ENCODE data around the gene VPS25. TPM values are rescaled to one million over a fixed set of nuclear protein-coding genes. Genes with fewer than 3 reads are reported as not detected.
"Not testable (repeated sequence)": the region's sequence is repeated elsewhere in the genome, so short reads cannot be mapped to it uniquely, and the experiment has no call there.

Gene VPS25
- total RNA-seq, result 33.2 TPM
- long read RNA-seq, transcript VPS25-201 (6 exons, 1,101 nt), result major isoform, 24 of 25 reads
- long read RNA-seq, partial matches to known transcripts, result 0 of 25 reads
- long read RNA-seq, other reads (novel, unspliced or antisense), result 0 of 25 reads

- intact Hi-C loops (cut with DNase I), result loop anchor here (10.0 kb wide), 1 partner anchor 51 kb away; the partner anchor contains the start of gene BECN1
- DNase-seq (ENCODE audit: missing footprints), result peak; percentile 85
These were observed at the start of gene VPS25 for GRCh38 chr17:42773290-42774035. Gene VPS25 (plus strand): TSS chr17:42773449. CDS start chr17:42773476, 27 bp downstream.

GRCh38 chr17:42723636-42724035 is 49.6 kb upstream of the VPS25 start:
- ATAC-seq (no peak), DNase-seq (ENCODE audit: missing footprints) (no peak)
- intact Hi-C loops (cut with DNase I), result no loop called here

More at GRCh38 chr17:42773290-42774035, at the start of gene VPS25:
- peak; percentile 93 for ATAC-seq

GRCh38 chr17:42725143-42725542 is 48.1 kb upstream of the VPS25 start:
- intact Hi-C loops (cut with DNase I), result no loop called here
- ATAC-seq (no peak), DNase-seq (ENCODE audit: missing footprints) (no peak)

- intact Hi-C loops (cut with DNase I), result no loop called here
- DNase-seq (ENCODE audit: missing footprints), result no peak
- ATAC-seq, result no peak
These were observed 32.5 kb upstream of the VPS25 start for GRCh38 chr17:42740699-42741098.

- intact Hi-C loops (cut with DNase I); ATAC-seq; DNase-seq (ENCODE audit: missing footprints): not testable (repeated sequence)
These were observed 30.3 kb upstream of the VPS25 start for GRCh38 chr17:42742916-42743315.

GRCh38 chr17:42743595-42744282 is 29.5 kb upstream of the VPS25 start:
- intact Hi-C loops (cut with DNase I), result loop anchor here (1.0 kb wide), 1 partner anchor 20 kb away; no protein-coding TSS in a partner anchor
- no peak for DNase-seq (ENCODE audit: missing footprints)
- ATAC-seq, result no peak

GRCh38 chr17:42744283-42744805 is 28.9 kb upstream of the VPS25 start:
- ATAC-seq, result peak; percentile 90
- intact Hi-C loops (cut with DNase I), result loop anchor here (1.0 kb wide), 1 partner anchor 19 kb away; no protein-coding TSS in a partner anchor
- DNase-seq (ENCODE audit: missing footprints), result peak; percentile 86

- ATAC-seq (peak; percentile 97), DNase-seq (ENCODE audit: missing footprints) (peak; percentile 95)
- intact Hi-C loops (cut with DNase I), result loop anchor here (1.0 kb wide), 1 partner anchor 18 kb away; no protein-coding TSS in a partner anchor
These were observed 28.2 kb upstream of the VPS25 start, which contains the start of gene EZH1 for GRCh38 chr17:42744806-42745617. Gene EZH1 (minus strand): TSS chr17:42745040. CDS start chr17:42728941, 16,099 bp downstream.

GRCh38 chr17:42748202-42748907 is 24.9 kb upstream of the VPS25 start:
- ATAC-seq (no peak), DNase-seq (ENCODE audit: missing footprints) (peak; percentile 62)
- intact Hi-C loops (cut with DNase I), result no loop called here

GRCh38 chr17:42748908-42749798 is 24.1 kb upstream of the VPS25 start:
- intact Hi-C loops (cut with DNase I), result no loop called here
- no peak for ATAC-seq
- DNase-seq (ENCODE audit: missing footprints), result peak; percentile 59

- no peak for ATAC-seq
- no peak for DNase-seq (ENCODE audit: missing footprints)
- intact Hi-C loops (cut with DNase I), result no loop called here
These were observed 22.4 kb upstream of the VPS25 start for GRCh38 chr17:42750739-42751344.

GRCh38 chr17:42751628-42752027 is 21.6 kb upstream of the VPS25 start:
- no peak for DNase-seq (ENCODE audit: missing footprints)
- intact Hi-C loops (cut with DNase I), result no loop called here

GRCh38 chr17:42754782-42755181 is 18.5 kb upstream of the VPS25 start:
- no peak for DNase-seq (ENCODE audit: missing footprints)
- intact Hi-C loops (cut with DNase I), result no loop called here
- ATAC-seq, result peak; percentile 91

More at GRCh38 chr17:42751628-42752027, 21.6 kb upstream of the VPS25 start:
- no peak for ATAC-seq

GRCh38 chr17:42759982-42760651 is 13.1 kb upstream of the VPS25 start:
- ATAC-seq, result no peak
- intact Hi-C loops (cut with DNase I), result loop anchor here (5.0 kb wide), 1 partner anchor 183 kb away; the partner anchor contains the start of gene PSMC3IP
- no peak for DNase-seq (ENCODE audit: missing footprints)

GRCh38 chr17:42760652-42761581 is 12.3 kb upstream of the VPS25 start, which contains the start of gene RAMP2:
Gene RAMP2 (plus strand): TSS chr17:42761227. CDS start chr17:42761262, 35 bp downstream.
- DNase-seq (ENCODE audit: missing footprints), result no peak
- intact Hi-C loops (cut with DNase I), result loop anchor here (5.0 kb wide), 1 partner anchor 184 kb away; the partner anchor contains the start of gene PSMC3IP

More at GRCh38 chr17:42760652-42761581, 12.3 kb upstream of the VPS25 start, which contains the start of gene RAMP2:
- ATAC-seq, result peak; percentile 47

Data from Right ventricle myocardium inferior (tissue), 1 donor.